Stimulated activated CD4-positive, alpha-beta T cell treated with anti-CD3 and anti-CD28 coated beads, Interleukin-4, amount 100 ng/mL, for 1 hour (primary cell): ENCODE results near the gene HOXB4.

Experiments used
- DNase-seq: peaks from one replicate; pipeline ENCODE4 v3.0.0-alpha.2; 2020

The HOXB4 gene

GRCh38 chr17:48601207-48601538 lies 23.0 kb upstream of the HOXB4 start:
- no peak for DNase-seq

DNA sequence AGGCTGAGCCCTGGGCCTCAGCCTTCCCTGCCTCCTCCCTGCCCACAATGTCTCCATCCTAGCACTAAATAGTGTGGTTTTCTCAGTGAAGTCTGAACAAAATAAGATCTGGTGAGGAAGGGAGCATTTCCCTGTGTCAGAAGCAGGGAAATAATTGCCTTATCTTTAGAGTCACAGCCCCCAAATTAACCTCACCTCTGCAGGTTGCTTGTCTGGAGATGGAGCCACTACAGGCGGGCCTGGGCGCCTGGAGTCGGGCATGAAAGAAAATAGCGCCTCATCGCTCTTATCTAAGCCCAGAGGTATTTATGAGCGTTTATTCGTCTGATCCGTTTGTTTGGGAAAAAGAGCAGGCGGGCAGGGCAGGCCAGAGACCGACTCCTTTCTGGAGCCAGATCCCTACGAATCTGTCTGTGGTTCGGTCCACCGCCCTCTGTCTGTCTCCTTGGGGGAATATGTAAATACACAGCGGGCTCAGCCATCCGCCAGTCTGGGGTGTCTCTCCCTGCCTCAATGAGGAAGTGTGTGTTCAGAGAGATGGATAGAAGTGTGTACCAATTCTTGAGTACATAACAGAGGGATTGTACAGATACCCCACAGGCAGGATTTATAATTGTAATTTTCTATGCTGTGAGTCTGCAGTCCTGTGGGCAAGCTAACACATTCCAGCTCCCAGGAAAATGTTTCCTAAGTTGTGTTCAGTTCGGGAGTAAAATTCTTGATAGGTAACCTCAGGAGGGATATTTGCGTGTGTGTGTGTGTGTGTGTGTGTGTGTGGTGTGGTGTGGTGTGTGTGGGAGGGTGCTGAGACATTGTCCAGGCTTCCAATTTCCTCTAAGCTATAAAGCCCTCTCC lies 22.3 kb upstream of the HOXB4 start:
- DNase-seq, result no peak

- DNase-seq, result no peak
Measured at GRCh38 chr17:48599354-48599753, 21.2 kb upstream of the HOXB4 start.

DNA sequence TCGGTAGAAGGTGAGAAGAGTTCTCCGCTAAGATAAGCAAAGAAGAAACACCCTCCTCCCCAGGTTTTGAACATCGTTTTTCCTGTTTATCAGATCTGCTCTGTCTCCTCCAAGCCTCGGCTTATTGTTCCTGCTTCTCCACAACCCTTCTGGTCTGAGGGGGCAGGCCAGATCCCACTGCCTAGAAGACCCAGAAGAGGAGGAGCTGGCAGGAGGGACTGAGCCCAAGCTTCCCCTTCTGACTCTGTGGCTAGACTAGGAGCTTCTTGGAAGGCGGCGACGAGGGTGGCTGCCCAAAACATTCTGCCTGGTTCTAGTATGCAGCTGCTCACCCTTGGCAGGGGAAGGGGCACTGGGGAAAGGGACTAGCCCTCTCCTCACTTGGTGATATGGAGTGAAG lies 20.6 kb upstream of the HOXB4 start:
- DNase-seq, result no peak

- DNase-seq, result no peak
Measured at GRCh38 chr17:48597778-48598631, 19.9 kb upstream of the HOXB4 start.

DNA sequence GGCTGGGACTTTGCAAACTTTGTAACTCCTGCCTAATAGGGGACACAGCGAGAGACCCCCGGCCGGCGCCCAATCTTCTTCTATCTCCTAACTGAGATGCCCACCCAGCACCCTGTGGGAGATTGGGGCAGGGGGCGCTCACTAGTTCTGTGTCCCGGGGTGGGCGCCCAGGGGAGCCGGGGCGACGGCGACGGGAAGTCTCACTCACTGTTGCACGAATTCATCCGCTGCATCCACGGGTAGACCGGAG lies 19.3 kb upstream of the HOXB4 start:
- DNase-seq, result no peak

- DNase-seq, result no peak
Measured at GRCh38 chr17:48596735-48597527, 18.8 kb upstream of the HOXB4 start.

DNA sequence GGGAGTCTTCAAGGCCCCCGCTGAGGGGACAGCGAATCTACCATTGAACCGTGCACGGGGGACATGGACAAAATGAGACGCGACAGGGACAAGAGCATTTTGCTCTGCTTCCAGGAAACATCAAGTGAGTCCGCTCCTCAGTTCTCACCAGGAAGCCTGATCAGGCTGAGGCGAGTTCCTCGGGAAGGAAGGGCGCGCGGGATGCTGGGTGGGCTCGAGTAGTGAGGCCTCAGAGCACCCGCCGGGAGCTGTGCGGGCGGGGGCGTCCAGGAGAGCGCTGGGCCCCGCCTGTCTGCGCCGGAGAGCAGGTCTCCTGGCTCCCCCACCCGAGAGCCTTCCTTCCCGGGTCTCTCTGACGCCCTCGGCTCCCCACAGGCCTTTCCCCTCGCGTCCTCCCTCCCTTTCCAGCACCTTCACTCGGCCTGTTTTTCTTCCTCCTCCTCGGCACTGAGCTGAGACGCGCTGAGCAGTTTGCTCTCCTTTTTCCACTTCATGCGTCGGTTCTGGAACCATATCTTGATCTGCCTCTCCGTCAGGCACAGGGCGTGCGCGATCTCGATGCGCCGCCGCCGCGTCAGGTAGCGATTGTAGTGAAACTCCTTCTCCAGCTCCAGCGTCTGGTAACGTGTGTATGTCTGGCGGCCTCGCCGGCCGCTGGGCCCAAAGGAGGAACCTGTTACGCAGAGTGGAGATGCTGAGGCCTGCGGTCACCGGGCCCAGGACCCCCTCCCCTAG lies 18.0 kb upstream of the HOXB4 start:
- peak; percentile 55 for DNase-seq

- no peak for DNase-seq
Measured at GRCh38 chr17:48595278-48595999, 17.3 kb upstream of the HOXB4 start.

DNA sequence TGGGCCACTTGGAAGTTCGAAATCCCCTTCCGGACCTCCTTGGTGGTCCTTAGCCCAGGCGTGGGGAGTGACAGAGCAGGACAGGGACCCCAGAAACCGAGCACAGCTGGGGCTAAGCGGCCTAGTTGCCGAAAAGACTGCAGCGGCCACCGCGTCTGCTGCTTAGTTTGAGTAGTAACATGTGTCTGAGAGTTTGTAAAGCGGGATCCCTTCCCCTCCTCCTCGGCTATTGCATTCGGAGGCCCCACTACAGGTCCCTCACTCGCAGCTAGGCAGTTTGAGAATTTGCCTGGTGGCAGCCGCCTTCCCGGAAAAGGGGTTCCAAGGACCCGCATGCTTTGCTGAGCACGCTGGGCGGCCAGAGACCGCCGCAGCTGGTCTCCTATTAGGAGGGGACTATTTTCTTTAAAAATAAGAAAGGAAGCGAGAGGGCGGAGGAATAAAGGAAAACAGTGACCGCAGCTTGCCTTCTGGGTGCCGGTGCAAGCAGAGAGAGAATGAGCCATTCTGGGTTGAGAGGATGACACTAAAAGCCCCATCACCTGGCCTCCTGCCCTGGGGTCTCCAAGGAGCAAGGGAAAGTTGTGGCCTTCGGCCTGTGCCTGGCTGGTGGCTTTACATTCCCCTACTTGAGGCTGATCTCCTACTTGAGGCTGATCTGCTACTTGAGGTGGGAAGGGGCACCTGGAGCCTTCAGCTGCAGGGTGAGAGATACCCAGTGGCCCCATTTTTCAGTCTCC lies 16.6 kb upstream of the HOXB4 start:
- DNase-seq, result no peak

- peak; percentile 85 for DNase-seq
Measured at GRCh38 chr17:48593840-48594537, 15.8 kb upstream of the HOXB4 start.

- DNase-seq, result no peak
Measured at GRCh38 chr17:48593126-48593829, 15.1 kb upstream of the HOXB4 start, which contains the start of gene HOXB5. HOXB5 (minus strand) TSS chr17:48593779; CDS start chr17:48593682, 97 bp downstream.

DNA sequence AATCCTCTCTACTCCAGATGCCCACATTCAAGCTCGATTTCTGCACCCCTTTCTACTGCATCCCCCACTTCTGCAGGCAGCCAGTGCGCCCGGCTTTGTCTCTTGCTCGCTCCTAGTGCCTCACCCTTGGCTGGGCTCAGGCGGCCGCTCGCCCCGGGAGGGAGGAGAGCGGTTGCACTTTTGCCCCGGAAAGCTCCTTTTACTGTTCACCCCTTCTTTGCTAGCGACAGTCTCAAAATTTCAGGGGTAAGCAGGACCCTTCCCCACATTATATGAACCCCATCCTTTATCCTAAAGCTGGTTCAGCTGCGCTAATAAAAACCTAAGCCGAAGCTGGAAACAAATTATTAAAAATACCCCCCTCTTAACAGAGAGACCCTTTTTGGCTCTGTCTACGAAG lies 14.4 kb upstream of the HOXB4 start:
- DNase-seq, result no peak

DNA sequence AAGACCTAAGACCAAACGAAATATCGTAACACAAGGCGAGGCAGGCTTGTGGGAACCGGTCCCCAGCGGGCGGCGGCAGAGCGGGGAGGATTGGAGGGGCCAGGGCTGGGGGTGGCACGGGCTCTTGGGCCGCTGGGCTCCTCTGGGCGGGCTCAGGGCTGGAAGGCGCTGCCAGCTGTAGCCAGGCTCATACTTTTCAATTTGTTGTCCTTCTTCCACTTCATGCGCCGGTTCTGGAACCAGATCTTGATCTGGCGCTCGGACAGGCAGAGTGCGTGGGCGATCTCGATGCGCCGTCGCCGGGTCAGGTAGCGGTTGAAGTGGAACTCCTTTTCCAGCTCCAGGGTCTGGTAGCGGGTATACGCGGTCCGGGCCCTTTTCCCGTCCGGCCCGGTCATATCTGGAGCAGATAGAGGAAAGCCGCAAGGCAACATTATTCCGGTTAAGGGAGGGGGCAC lies 13.9 kb upstream of the HOXB4 start:
- no peak for DNase-seq

- DNase-seq, result no peak
Measured at GRCh38 chr17:48591255-48592056, 13.3 kb upstream of the HOXB4 start.

DNA sequence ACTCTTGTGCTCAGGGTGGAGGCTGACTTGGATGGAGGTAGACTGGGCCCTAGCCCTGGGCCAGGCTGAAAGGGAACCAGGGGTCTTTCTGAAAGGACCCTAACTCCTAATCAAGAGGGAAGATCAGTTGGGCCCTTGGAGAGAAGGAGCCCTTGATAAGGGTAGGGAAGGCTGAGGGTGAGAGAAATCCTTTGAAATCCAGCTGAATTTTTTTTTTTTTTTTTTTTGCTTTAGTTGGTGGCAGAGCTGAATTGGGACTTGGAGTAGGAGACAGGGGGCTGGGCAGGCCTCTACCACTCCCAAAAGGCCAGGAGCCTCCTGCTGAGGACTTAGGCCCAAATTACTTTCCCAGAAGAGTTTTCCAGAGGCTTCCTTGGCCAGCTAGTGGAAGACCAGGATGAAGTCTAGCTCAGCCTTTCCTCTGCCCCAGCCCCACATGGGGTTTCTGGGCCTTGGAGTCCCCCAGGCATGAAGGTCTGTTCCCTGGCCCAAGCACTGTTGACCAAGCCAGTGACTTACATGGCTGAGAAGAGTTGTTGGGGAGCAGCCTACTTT lies 12.5 kb upstream of the HOXB4 start:
- no peak for DNase-seq

DNA sequence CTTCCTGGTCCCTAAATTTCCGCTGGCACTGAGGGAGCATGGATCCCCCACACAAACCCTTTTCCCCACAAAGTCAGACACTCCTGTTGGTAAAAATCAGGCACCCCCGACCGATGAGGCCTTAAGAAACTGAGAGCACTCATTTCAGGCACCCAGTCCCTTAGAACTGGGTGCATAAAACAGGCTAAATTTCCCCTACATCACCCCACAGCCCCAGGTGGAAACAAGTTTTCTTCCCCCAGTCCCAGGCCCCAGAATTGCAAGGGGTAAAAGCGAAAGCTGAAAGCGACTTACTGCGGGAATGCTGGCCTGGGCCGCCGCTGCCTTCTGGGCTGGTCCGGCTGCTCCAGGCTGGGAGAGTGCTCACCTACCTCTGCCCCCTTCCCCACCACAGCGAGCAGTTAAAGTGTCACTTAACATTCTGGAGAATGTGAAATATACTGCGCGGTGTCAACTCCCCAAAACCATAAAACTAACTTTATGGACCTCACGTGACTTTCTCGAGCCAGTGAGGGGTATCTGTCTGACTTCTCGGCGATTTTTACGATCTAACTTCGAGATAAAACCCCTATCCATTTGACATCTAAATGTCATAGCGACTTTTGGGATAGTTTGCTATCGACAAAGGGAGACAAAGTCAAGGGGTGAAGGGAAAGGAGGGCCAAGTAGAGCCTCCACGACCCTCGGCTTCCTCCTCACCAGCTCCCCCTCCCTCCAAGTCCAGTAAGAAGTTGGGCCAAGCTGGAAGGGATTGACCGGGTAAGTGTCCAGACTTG lies 11.9 kb upstream of the HOXB4 start, which contains the start of gene HOXB3:
TSS of gene HOXB3 (minus strand) at position 411 of the 776 bp plus-strand sequence. CDS start 37,767 bp downstream, outside the sequence.
- no peak for DNase-seq
